Measurements from ENCODE around the gene SMCO1.

- TF ChIP-seq POLR2A (IDR thresholded peaks at IDR 0.05; ENCODE audit: low read depth, low read length) (no peak), POLR2AphosphoS5 (IDR thresholded peaks at IDR 0.05; ENCODE audit: low read depth, low read length) (no peak), TAF1 (IDR thresholded peaks at IDR 0.05; ENCODE audit: borderline replicate concordance, low read depth, low read length) (no peak)
Observed at GRCh38 chr3:196471551-196471950, 43.6 kb downstream of the SMCO1 start.
